HG02623 (cell line): ENCODE data around the gene GOLGA6L10.
"Not testable (repeated sequence)": the region's sequence is repeated elsewhere in the genome, so short reads cannot be mapped to it uniquely, and the experiment has no call there.

ENCODE experiments used
- ATAC-seq: cut with Tn5 transposase; IDR thresholded peaks from one replicate; pipeline ENCODE4 v1.9.1; 2021; ENCODE audit warnings: moderate library complexity; ENCODE audit not compliant: unreplicated experiment

The GOLGA6L10 gene

DNA sequence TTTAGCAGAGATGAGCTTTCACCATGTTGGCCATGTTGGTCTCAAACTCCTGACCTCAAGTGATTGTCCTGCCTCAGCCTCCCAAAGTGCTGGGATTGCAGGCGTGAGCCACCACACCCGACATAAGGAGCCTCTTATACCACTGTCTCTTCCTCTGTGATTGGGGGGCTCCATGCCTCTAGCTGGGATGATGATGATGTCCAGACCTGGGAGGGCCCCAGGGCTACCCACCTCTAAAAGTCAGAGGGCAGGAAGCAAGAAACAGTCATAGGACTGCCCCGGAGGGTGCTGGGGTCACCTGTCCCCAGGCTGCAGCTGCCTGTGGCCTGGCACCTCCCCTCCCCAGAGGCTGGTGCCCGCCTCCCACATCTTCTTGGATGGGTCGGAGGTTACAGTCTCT, 5.4 kb downstream of the GOLGA6L10 start:
- not testable (repeated sequence) for ATAC-seq

DNA sequence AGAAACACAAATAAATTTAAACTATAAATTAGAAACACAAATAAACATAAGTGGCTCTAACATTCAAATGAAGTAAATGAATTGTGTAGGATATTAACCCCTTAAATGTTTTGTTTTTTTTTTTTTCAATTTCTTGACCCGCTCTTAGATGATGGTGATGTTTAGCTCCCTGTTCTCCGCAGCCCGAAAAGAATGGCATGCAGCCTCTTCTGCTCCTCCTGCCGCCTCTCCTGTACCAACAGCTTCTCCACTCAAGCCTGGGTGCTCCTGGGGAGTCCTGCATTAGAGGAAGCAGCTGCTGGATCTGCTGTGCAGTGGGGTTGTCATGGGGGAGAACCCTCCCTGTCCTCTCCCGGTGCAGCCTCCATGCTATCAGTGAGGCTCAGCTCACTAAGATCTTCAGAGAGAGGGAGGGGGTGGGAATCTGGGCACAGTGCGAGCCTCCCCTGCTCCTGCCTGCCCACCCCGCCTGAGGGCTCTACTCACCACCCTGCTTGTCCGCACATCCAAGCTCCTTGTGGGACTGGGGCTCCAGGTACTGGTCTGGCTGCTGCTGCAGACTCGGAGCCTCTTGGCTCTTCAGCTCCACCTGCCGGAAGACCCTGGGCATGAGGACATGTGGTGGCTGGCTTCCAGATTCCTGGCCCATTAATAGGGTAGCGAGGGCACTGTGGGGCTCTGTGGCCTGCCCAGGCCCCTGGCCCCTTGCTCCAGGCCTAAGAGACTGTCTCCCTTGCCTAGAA, 6.5 kb downstream of the GOLGA6L10 start:
- ATAC-seq, result not testable (repeated sequence)

- not testable (repeated sequence) for ATAC-seq
These were observed 10.7 kb downstream of the GOLGA6L10 start for GRCh38 chr15:82338573-82338972.

DNA sequence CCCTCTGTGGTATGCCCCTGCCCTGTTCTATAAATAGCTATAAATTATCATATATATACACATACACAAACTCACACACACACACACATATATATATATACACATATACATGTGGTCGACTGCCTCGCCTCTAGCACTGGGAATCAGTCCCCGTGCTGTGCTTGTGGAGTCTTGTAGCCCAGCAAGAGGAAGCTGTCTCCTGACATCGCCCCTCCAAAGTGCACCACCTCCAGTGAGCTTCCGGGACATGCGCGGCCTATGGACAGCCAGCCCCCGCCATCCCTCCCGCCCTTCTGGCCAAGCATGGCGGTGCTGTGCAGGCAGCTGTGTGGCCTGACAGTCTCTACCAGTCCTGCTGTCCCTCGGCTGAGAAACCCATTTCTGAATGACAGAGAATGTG, 11.2 kb downstream of the GOLGA6L10 start:
- ATAC-seq, result not testable (repeated sequence)

- not testable (repeated sequence) for ATAC-seq
These were observed 12.2 kb downstream of the GOLGA6L10 start for GRCh38 chr15:82337051-82337450.

- ATAC-seq, result not testable (repeated sequence)
These were observed 13.1 kb downstream of the GOLGA6L10 start for GRCh38 chr15:82336180-82336647.

GRCh38 chr15:82335006-82335405, 14.3 kb downstream of the GOLGA6L10 start:
- not testable (repeated sequence) for ATAC-seq

GRCh38 chr15:82334554-82334932, 14.7 kb downstream of the GOLGA6L10 start:
- ATAC-seq, result not testable (repeated sequence)

GRCh38 chr15:82333603-82334553, 15.4 kb downstream of the GOLGA6L10 start:
- ATAC-seq, result not testable (repeated sequence)

GRCh38 chr15:82332711-82333602, 16.3 kb downstream of the GOLGA6L10 start:
- not testable (repeated sequence) for ATAC-seq

DNA sequence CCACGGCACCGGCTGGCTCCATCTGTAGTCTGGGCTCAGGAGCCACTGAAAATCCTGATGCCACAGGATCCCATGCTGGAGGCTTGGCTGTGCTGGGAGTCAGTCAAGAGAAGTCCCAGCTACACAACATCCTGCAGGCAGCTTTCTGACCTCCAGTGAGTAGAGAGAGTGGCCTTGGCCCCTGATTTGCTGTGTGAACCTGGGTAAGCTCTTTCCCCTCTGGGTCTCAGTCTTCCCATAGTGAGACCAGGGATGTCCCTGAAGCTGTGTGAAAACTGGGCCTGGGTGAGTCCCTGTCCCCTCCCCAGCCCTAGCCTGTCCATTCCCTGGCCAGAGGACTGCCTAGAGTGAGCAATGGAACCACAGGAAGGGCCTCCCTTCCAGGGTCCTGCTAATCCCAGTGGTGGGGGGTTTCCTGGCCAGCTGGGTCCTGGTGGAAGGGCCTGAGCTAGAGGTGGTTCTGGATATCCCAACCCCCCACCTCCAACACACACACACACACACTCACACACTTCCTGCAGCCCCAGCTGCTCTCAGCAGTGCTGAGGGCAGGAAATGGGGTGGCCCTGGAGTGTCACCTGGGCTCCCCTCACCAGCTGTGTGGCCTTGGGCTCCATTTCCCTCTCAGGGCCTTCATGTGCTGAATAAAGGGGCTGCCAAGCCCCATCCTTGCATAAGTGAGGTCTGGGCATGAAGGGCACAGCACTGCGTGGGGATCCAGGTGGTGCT, 17.5 kb downstream of the GOLGA6L10 start:
- ATAC-seq, result not testable (repeated sequence)

- ATAC-seq, result not testable (repeated sequence)
These were observed 18.4 kb downstream of the GOLGA6L10 start for GRCh38 chr15:82330921-82331320.

DNA sequence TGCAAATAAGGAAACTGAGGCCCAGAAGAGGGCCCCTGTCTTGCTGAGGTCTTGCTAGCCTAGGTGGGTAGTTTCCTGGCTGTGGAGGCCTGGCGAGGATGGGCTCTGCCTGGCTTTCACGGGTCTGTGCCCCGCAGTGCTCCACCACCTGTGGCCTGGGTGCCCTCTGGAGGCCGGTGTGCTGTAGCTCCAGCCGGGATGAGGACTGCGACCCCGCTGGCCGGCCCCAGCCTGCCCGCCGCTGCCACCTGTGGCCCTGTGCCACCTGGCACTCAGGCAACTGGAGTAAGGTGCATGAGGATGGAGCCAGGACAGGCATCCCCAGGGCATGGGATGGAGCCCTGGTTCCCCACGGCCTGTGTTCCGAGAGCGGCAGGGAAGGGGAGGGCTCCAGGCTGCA, 20.2 kb downstream of the GOLGA6L10 start:
- not testable (repeated sequence) for ATAC-seq

DNA sequence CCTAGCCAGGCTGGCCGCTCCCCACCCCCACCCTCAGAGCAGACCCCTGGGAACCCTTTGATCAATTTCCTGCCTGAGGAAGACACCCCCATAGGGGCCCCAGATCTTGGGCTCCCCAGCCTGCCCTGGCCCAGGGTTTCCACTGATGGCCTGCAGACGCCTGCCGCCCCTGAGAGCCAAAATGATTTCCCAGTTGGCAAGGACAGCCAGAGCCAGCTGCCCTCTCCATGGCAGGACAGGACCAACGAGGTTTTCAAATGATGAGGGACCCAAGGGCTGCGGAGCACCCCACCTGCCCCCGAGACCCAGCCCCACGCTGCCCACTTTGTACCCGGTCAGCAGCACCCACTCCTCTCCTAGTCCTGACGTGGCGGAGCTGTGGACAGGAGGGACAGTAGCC, 21.9 kb downstream of the GOLGA6L10 start:
- not testable (repeated sequence) for ATAC-seq

- ATAC-seq, result not testable (repeated sequence)
These were observed 22.4 kb downstream of the GOLGA6L10 start for GRCh38 chr15:82326896-82327295.

DNA sequence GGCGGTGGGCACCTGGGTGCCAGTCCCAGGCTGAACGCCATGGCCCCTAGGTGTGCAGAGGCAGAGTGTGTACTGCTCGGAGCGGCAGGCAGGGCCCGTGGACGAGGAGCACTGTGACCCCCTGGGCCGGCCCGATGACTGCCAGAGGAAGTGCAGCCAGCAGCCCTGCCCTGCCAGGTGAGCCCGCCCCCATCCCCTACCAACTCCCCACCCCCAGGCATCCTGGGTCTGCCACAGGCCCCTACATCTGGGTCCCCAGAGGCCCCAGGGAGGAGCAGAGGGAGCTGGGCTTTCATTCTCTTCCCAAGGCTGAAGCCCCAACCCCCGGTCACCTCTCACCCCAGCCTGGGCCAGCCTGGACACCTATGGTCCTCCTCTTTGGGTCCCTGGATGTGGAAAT, 23.6 kb downstream of the GOLGA6L10 start:
- not testable (repeated sequence) for ATAC-seq

DNA sequence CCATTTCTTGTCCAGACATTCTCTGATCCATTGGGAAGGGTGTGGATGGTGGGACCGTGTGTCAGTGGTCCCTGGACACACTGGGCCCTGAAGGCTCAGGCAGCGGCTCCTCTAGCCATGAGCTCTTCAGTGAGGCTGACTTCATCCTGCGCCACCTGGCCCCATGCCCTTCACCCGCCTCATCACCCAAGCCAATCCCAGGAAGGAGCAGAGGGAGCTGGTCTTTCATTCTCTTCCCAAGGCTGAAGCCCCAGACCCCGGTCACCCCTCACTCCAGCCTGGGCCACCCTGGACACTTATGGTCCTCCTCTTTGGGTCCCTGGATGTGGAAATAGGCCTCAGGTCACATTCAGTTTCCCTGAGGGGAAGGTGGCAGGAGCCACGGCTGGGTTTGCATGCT, 24.4 kb downstream of the GOLGA6L10 start:
- ATAC-seq, result not testable (repeated sequence)

- not testable (repeated sequence) for ATAC-seq
These were observed 26.8 kb downstream of the GOLGA6L10 start for GRCh38 chr15:82322488-82322887.

DNA sequence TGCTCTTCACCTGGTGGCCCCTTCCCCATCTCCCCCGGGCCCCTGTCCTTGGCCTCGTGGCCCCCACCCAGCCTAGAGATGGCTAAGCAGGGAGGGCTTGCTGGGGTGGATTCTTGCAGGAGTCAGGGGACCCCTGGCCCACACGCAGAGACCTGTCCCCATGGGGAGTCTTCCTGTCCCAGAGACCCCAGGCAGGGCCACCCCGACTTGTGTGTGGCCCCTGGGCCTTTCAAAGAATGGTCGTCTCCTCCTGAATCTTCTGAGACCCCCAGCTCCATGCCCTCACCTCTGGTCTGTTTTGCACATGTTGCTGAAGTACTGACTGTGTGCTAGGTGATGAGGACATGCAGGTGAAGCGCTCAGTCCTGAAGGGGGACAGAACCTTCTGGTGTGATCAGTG, 28.4 kb downstream of the GOLGA6L10 start:
- ATAC-seq, result not testable (repeated sequence)
